Sigmoid colon (tissue), 4 donors: Measurements from ENCODE around the gene CABLES1.

Source experiments
- CTCF ChIP-seq, 4 experiments: fragments of 450-650 bp in 3 of 4; fragments of 200-600 bp in 1 of 4; IDR thresholded peaks; one replicate each; pipeline ENCODE4 v1.5.1; 2016 to 2019; ENCODE audit warnings: antibody characterized with exemption in 4 of 4, mild to moderate bottlenecking in 3 of 4, moderate library complexity in 2 of 4
- POLR2A ChIP-seq, 2 donors: fragments of 450-650 bp; IDR thresholded peaks; one replicate each; pipeline ENCODE4 v1.6.1; 2016; ENCODE audit warnings: antibody characterized with exemption in 2 of 2, mild to moderate bottlenecking in 2 of 2, moderate library complexity in 2 of 2
- POLR2AphosphoS5 ChIP-seq, 4 donors: sonication (generic); formaldehyde crosslinking; IDR thresholded peaks; one replicate each; pipeline ENCODE4 v1.6.1; 2017; ENCODE audit warnings: antibody characterized with exemption in 4 of 4

GRCh38 chr18:23136326-23137096 is 1.2 kb downstream of the CABLES1 start:
- peak in 1 of 4 donors; percentile 7 for TF ChIP-seq POLR2AphosphoS5 (IDR thresholded peaks at IDR 0.05)
- no peak for TF ChIP-seq POLR2A (IDR thresholded peaks at IDR 0.05)
- no peak for TF ChIP-seq CTCF (IDR thresholded peaks at IDR 0.05)
